Tongue (tissue), 2 donors: Measurements from ENCODE around the gene HAAO. TPM values are rescaled to one million over a fixed set of nuclear protein-coding genes. Genes with fewer than 3 reads are reported as not detected.
A peak's percentile ranks its signal among the peaks of the same experiment; 100 is the strongest.

Experiments used
- DNase-seq: peaks from one replicate; pipeline ENCODE4 v3.0.0-alpha.2; 2015
- total RNA-seq: library from RNA; depleted of rRNA; stranded (reverse); fragments of >200 nt; gene quantifications from one replicate; pipeline ENCODE4 v1.2.3, GENCODE V29; 2014

HAAO gene
- total RNA-seq, 1 donor from 2014 or later, result 24.3 TPM

- no peak for DNase-seq
Measured at GRCh38 chr2:42813763-42814162, 21.4 kb upstream of the HAAO start.

GRCh38 chr2:42812899-42813479 lies 20.6 kb upstream of the HAAO start:
- DNase-seq, result no peak

GRCh38 chr2:42810971-42811811 lies 18.8 kb upstream of the HAAO start:
- DNase-seq, result peak; percentile 83

- peak; percentile 97 for DNase-seq
Measured at GRCh38 chr2:42810121-42810970, 18.0 kb upstream of the HAAO start.

- peak; percentile 90 for DNase-seq
Measured at GRCh38 chr2:42809819-42810120, 17.4 kb upstream of the HAAO start.

- no peak for DNase-seq
Measured at GRCh38 chr2:42809131-42809818, 16.9 kb upstream of the HAAO start.

- DNase-seq, result no peak
Measured at GRCh38 chr2:42808301-42808700, 15.9 kb upstream of the HAAO start.

GRCh38 chr2:42806786-42807185 lies 14.4 kb upstream of the HAAO start:
- DNase-seq, result no peak

GRCh38 chr2:42804891-42805290 lies 12.5 kb upstream of the HAAO start:
- DNase-seq, result no peak

GRCh38 chr2:42804338-42804737 lies 12.0 kb upstream of the HAAO start:
- no peak for DNase-seq

GRCh38 chr2:42802150-42802549 lies 9.8 kb upstream of the HAAO start:
- DNase-seq, result no peak

- DNase-seq, result peak; percentile 59
Measured at GRCh38 chr2:42801381-42801780, 9.0 kb upstream of the HAAO start.

GRCh38 chr2:42800981-42801380 lies 8.6 kb upstream of the HAAO start:
- peak; percentile 42 for DNase-seq

GRCh38 chr2:42800461-42800962 lies 8.1 kb upstream of the HAAO start:
- DNase-seq, result no peak

- no peak for DNase-seq
Measured at GRCh38 chr2:42799881-42800280, 7.5 kb upstream of the HAAO start.

GRCh38 chr2:42797281-42797680 lies 4.9 kb upstream of the HAAO start:
- no peak for DNase-seq

- DNase-seq, result peak; percentile 52
Measured at GRCh38 chr2:42796427-42797248, 4.3 kb upstream of the HAAO start.

- DNase-seq, result peak; percentile 68
Measured at GRCh38 chr2:42795841-42796301, 3.5 kb upstream of the HAAO start.

GRCh38 chr2:42795275-42795674 lies 2.9 kb upstream of the HAAO start:
- DNase-seq, result no peak

GRCh38 chr2:42794271-42795046 lies 2.1 kb upstream of the HAAO start:
- peak; percentile 49 for DNase-seq
